Mesothelial cell of epicardium (in vitro differentiated cells): Measurements from ENCODE around the gene SPTBN1. TPM values are rescaled to one million over a fixed set of nuclear protein-coding genes. Genes with fewer than 3 reads are reported as not detected.

Source experiments
- DNase-seq, 2 experiments: peaks; one replicate each; pipeline ENCODE4 v3.0.0; 2021; ENCODE audit warnings: low spot score in 2 of 2; ENCODE audit not compliant: unreplicated experiment in 2 of 2
- H3K27ac Mint-ChIP-seq: 2 replicates; pipeline ENCODE4 v1.8.0; 2021; ENCODE audit warnings: mixed read lengths
- H3K27me3 Mint-ChIP-seq: 2 replicates; pipeline ENCODE4 v1.8.0; 2021; ENCODE audit warnings: low read depth, mixed read lengths
- H3K36me3 Mint-ChIP-seq: 2 replicates; pipeline ENCODE4 v1.8.0; 2021; ENCODE audit warnings: mixed read lengths
- H3K4me1 Mint-ChIP-seq: 2 replicates; pipeline ENCODE4 v1.8.0; 2021; ENCODE audit warnings: mixed read lengths
- H3K4me3 Mint-ChIP-seq: 2 replicates; pipeline ENCODE4 v1.8.0; 2021; ENCODE audit warnings: mild to moderate bottlenecking, moderate library complexity, mixed read lengths
- H3K9me3 Mint-ChIP-seq: 2 replicates; pipeline ENCODE4 v1.8.0; 2021; ENCODE audit warnings: mixed read lengths
- total RNA-seq: library from RNA; stranded (reverse); gene quantifications from 3 replicates; pipeline ENCODE4 v1.2.1, GENCODE V29; 2021
- TF ChIP-seq, protein P1 (sequence below): fragments of 200-600 bp; sonication (generic); IDR thresholded peaks from one replicate; pipeline ENCODE4 v1.5.0; 2021; ENCODE audit warnings: antibody characterized with exemption; ENCODE audit not compliant: unreplicated experiment

Gene SPTBN1
- total RNA-seq, 1 donor from 2014 or later: 281 TPM

DNA sequence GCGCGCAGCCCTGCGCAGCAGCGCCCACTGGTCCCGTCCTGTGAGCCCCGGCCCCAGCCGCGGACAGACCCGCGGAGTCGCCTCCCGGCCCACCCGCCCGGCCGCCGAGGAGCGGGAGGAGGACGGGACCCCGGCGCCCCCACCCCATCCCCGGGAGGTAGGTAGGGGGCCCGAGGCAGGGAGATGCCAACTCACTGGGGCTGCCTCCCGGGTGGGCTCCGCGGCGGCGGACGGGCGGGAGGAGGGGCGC, 160 bp downstream of the SPTBN1 start:
- H3K27ac Mint-ChIP-seq: no peak overlapping the region
- TF ChIP-seq, protein P1, sequence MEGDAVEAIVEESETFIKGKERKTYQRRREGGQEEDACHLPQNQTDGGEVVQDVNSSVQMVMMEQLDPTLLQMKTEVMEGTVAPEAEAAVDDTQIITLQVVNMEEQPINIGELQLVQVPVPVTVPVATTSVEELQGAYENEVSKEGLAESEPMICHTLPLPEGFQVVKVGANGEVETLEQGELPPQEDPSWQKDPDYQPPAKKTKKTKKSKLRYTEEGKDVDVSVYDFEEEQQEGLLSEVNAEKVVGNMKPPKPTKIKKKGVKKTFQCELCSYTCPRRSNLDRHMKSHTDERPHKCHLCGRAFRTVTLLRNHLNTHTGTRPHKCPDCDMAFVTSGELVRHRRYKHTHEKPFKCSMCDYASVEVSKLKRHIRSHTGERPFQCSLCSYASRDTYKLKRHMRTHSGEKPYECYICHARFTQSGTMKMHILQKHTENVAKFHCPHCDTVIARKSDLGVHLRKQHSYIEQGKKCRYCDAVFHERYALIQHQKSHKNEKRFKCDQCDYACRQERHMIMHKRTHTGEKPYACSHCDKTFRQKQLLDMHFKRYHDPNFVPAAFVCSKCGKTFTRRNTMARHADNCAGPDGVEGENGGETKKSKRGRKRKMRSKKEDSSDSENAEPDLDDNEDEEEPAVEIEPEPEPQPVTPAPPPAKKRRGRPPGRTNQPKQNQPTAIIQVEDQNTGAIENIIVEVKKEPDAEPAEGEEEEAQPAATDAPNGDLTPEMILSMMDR: no peak
- H3K4me3 Mint-ChIP-seq: peak overlapping the region; percentile 72
- no peak for DNase-seq
- no peaks in the 10 kb centered on the region for H3K36me3 Mint-ChIP-seq
- peaks cover 32% of the 10 kb centered on the region for H3K4me1 Mint-ChIP-seq
- no peaks in the 10 kb centered on the region for H3K27me3 Mint-ChIP-seq
- H3K9me3 Mint-ChIP-seq: no peaks in the 10 kb centered on the region

DNA sequence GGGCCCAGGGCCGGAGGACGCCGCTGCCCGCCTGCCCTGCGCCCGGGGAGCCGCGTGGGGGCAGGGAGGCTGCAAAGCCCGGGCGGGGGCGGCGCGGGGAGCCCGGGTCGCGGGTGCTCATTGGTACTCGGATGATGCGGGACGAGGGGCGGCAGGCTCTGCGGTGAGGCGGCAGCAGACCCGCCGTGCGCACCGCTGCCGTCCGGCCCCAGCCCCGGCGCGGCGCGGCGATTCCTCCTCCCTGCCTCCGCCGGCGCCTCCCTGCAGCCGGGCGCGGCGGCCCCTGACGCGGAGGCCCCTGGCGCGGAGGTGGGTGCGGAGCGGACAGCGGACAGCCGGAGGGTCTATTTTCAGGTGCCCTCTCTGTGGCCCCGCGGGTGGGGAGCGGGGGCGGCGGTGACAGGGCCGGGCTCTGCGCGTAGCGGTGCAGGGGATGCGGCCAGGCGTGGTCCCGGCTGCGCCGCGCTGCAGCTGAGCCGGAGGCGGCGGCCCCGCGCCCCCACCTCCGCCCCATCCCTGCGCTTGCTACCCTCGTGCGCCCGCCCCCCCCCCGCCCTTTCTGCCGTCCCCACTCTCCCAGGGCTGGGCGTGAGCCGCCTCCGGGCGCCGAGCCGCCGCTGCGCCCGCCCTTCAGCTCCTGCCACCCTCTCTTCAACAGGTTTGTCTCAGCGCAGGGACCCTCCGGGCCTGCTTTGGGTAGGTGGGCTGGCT, 640 bp downstream of the SPTBN1 start:
- TF ChIP-seq, protein P1: no peak
- no peaks in the 10 kb centered on the region for H3K9me3 Mint-ChIP-seq
- peaks cover 32% of the 10 kb centered on the region for H3K4me1 Mint-ChIP-seq
- DNase-seq: peak; percentile 32 to 65
- H3K27ac Mint-ChIP-seq: peak overlapping the region; percentile 88
- H3K27me3 Mint-ChIP-seq: no peaks in the 10 kb centered on the region
- H3K4me3 Mint-ChIP-seq: peak overlapping the region; percentile 89
- no peaks in the 10 kb centered on the region for H3K36me3 Mint-ChIP-seq

DNA sequence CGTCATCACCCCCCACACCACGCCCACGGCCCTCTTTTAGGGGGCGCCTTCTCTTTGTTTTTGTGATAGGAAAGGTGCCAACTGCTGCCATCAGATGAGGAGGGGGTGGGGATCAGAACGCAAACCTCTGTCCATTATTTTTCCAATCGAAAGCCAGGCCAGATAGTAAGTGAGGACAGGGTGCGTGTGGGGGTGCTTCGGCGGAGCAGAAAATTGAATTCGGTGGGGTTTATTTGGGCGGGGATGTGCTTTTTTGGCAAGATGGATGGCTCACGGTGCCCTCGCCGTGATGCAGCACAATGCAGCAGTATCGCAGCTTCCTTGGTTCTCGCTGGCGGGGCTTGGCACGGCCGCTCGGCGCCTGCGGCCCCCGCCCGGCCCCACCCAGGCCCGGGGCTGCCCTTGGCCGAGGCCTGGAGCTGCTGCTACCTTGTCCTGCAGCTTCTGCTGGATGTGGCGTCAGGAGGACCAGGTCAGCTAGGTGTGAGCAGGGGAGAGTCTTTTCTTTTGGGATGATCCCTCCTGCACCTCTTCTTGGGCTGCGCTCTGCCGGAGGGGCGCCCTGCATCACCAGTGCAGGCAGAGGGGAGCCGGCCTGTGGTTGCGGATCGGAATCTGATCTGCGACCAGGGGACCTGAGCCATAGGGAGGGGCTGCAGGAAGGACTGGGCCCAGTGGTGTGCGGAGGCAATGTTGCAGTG, 1.3 kb downstream of the SPTBN1 start:
- no peak for DNase-seq
- H3K27me3 Mint-ChIP-seq: no peaks in the 10 kb centered on the region
- no peaks in the 10 kb centered on the region for H3K9me3 Mint-ChIP-seq
- no peaks in the 10 kb centered on the region for H3K36me3 Mint-ChIP-seq
- H3K4me3 Mint-ChIP-seq: peak overlapping the region; percentile 89
- peaks cover 32% of the 10 kb centered on the region for H3K4me1 Mint-ChIP-seq
- TF ChIP-seq, protein P1: no peak
- H3K27ac Mint-ChIP-seq: peak overlapping the region; percentile 88

DNA sequence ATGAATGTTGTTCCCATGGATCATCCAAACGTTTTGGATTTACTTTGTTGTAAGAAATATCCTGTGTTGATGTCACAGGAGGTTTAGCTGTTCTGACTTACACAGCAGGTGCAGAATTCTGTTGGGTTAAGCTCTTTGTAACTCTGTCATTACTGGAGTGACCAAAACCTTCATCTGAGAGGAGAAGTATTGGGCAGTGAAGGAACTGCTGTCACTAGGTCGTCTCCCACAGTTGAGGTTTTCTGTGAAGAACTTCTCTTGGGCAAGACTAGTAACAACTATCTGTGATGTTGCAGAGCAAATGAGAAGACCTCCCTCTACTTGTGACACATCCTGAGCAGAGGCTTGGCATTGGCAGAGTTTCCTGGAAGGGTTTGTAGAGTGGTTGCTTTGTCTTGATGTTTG, 2.9 kb downstream of the SPTBN1 start:
- Mint-ChIP-seq H3K4me3 (peak overlapping the region; percentile 26), H3K9me3 (peaks cover under 1% of the 10 kb centered on the region), H3K27me3 (no peaks in the 10 kb centered on the region), H3K27ac (no peak overlapping the region), H3K36me3 (no peaks in the 10 kb centered on the region), H3K4me1 (peaks cover 29% of the 10 kb centered on the region)
- no peak for DNase-seq
- TF ChIP-seq, protein P1: no peak

DNA sequence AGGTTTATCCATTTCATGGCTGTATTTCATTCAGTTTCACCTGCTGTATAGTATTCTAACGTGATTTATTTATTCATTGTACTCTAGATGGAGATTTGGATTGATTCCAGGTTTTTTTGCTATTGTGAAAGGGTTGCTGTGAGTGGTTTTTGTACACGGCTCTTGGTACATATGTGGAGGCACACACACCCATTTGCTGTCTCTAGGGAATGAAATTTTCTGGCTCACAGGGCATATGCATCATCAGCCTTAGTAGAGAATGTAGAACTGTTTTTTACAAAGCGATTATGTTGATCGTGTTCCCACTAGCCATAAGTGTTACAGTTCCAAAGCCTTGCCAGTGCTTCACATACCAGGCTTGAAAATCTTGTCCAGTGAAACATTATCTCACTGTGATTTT, 5.1 kb downstream of the SPTBN1 start:
- no peak overlapping the region for H3K27ac Mint-ChIP-seq
- TF ChIP-seq, protein P1: no peak
- H3K27me3 Mint-ChIP-seq: no peaks in the 10 kb centered on the region
- no peak overlapping the region for H3K4me3 Mint-ChIP-seq
- H3K4me1 Mint-ChIP-seq: peaks cover 30% of the 10 kb centered on the region
- H3K36me3 Mint-ChIP-seq: no peaks in the 10 kb centered on the region
- DNase-seq: no peak
- H3K9me3 Mint-ChIP-seq: peaks cover 5% of the 10 kb centered on the region
